K562 (cell line): ENCODE measurements around the gene DENND2A. TPM values are rescaled to one million over a fixed set of nuclear protein-coding genes. Genes with fewer than 3 reads are reported as not detected.

Experiments used
- BRD9 ChIP-seq: fragments of 450-650 bp; IDR thresholded peaks from 2 replicates; pipeline ENCODE4 v1.6.1; 2018; ENCODE audit warnings: low read depth; ENCODE audit not compliant: partially characterized antibody
- CHD1 ChIP-seq: fragments of 200-600 bp; sonication (generic); IDR thresholded peaks from one replicate; pipeline ENCODE4 v1.6.1; 2012; ENCODE audit warnings: mild to moderate bottlenecking, moderate library complexity, low read length, inconsistent platforms
- CREB3 ChIP-seq: fragments of 450-650 bp; conservative IDR thresholded peaks from 2 replicates; pipeline ENCODE4 v1.6.1; 2016; ENCODE audit warnings: missing genetic modification characterization, low read depth, mild to moderate bottlenecking, missing compliant biosample characterization, moderate library complexity
- DIDO1 ChIP-seq: fragments of 450-650 bp; IDR thresholded peaks from 2 replicates; pipeline ENCODE4 v1.6.1; 2016; ENCODE audit warnings: low read depth, missing biosample characterization, missing genetic modification characterization
- EGR1 ChIP-seq: fragments of 450-650 bp; conservative IDR thresholded peaks from 2 replicates; pipeline ENCODE4 v1.6.1; 2017; ENCODE audit warnings: mild to moderate bottlenecking
- ELF1 ChIP-seq: fragments of 200-800 bp; sonication (Bioruptor generic); IDR thresholded peaks from 2 replicates; pipeline ENCODE4 v1.6.1; 2016; ENCODE audit warnings: missing genetic modification characterization, missing compliant biosample characterization
- ESRRB ChIP-seq: fragments of 250-450 bp; sonication (Bioruptor Pico); IDR thresholded peaks from 2 replicates; pipeline ENCODE4 v1.5.0; 2020; ENCODE audit warnings: mild to moderate bottlenecking, moderate library complexity, borderline replicate concordance
- FIP1L1 ChIP-seq: fragments of 200-400 bp; formaldehyde crosslinking; IDR thresholded peaks from 2 replicates; pipeline ENCODE4 v1.6.1; 2018; ENCODE audit warnings: mild to moderate bottlenecking, low read depth, low read length; ENCODE audit not compliant: poor library complexity, severe bottlenecking
- HDAC1 ChIP-seq, 2 experiments: fragments of 450-650 bp; IDR thresholded peaks; 2 replicates each; pipeline ENCODE4 v1.6.1; 2016 to 2017; ENCODE audit warnings: inconsistent platforms in 1 of 2, mild to moderate bottlenecking in 1 of 2, moderate library complexity in 1 of 2
- MCM7 ChIP-seq, 2 experiments: fragments of 450-650 bp; IDR thresholded peaks; 2 replicates each; pipeline ENCODE4 v1.6.1; 2016 to 2018
- NCOA2 ChIP-seq, 2 experiments: fragments of 450-650 bp; IDR thresholded peaks; 2 replicates each; pipeline ENCODE4 v1.6.1; 2018; ENCODE audit warnings: mild to moderate bottlenecking in 2 of 2, moderate library complexity in 1 of 2; ENCODE audit not compliant: partially characterized antibody in 2 of 2
- THRA ChIP-seq: fragments of 450-650 bp; IDR thresholded peaks from 2 replicates; pipeline ENCODE4 v1.6.1; 2017; ENCODE audit warnings: mild to moderate bottlenecking, moderate library complexity
- THRAP3 ChIP-seq: fragments of 450-650 bp; IDR thresholded peaks from 2 replicates; pipeline ENCODE4 v1.6.1; 2016; ENCODE audit warnings: mild to moderate bottlenecking, inconsistent platforms, borderline replicate concordance
- ZNF12 ChIP-seq: sonication (generic); formaldehyde crosslinking; IDR thresholded peaks from 2 replicates; pipeline ENCODE4 v1.4.0; 2020; ENCODE audit warnings: mild to moderate bottlenecking, missing genetic modification reagents
- ZNF224 ChIP-seq: sonication (generic); formaldehyde crosslinking; IDR thresholded peaks from 2 replicates; pipeline ENCODE4 v1.8.0; 2022; ENCODE audit warnings: mild to moderate bottlenecking, missing genetic modification reagents
- ZNF407 ChIP-seq: fragments of 450-650 bp; IDR thresholded peaks from 2 replicates; pipeline ENCODE4 v1.6.1; 2016; ENCODE audit warnings: low read depth
- ZNF764 ChIP-seq: fragments of 250-450 bp; sonication (Bioruptor Pico); IDR thresholded peaks from 2 replicates; pipeline ENCODE4 v1.4.0; 2020; ENCODE audit warnings: low read depth, mild to moderate bottlenecking, moderate library complexity
- ZNF778 ChIP-seq: fragments of 450-650 bp; formaldehyde crosslinking; IDR thresholded peaks from 2 replicates; pipeline ENCODE4 v1.4.0; 2020; ENCODE audit warnings: mild to moderate bottlenecking, moderate library complexity
- polyA plus RNA-seq, 8 experiments: library from polyadenylated mRNA; depleted of rRNA in 4 of 8; stranded (reverse) in 5 of 8; unstranded in 3 of 8; fragments of >200 nt; fragmentation: Nextera tagmentation in 2 of 8; fragmentation: Illumina TruSeq in 1 of 8; extraction: Ambion mirVana in 2 of 8; extraction: Trizol in 1 of 8; gene quantifications; 2 replicates each; pipeline versions ENCODE4 v1.2.1 to v1.2.3, GENCODE V29; 2011 to 2014; ENCODE audit warnings: inconsistent platforms in 1 of 8, missing spikeins in 1 of 8
- total RNA-seq, 7 experiments: library from RNA; depleted of rRNA in 6 of 7; stranded (reverse); fragments of >200 nt in 6 of 7; fragmentation: Illumina TruSeq in 2 of 7; extraction: Trizol in 2 of 7; gene quantifications; 2 replicates each; pipeline versions ENCODE4 v1.2.1 to v1.2.3, GENCODE V29; 2011 to 2021; ENCODE audit warnings: low replicate concordance in 1 of 7

The DENND2A gene
- total and polyA plus RNA-seq, 9 of the 15 experiments (the other 6 are each of a cell fraction or from before 2014, with no cell fraction given) = not detected

- TF ChIP-seq FIP1L1 (no peak), ELF1 (tag) (peak; percentile 55; the same call in 1 of the 2 replicates), ZNF778 (no peak), CHD1 (peak; percentile 99), EGR1 (0 out of 2 replicates have a peak, but pooled peaks have one; percentile 2), ZNF12 (no peak; the same call in 1 of the 2 replicates), NCOA2 (IDR thresholded peaks at IDR 0.05; ENCODE audit: partially characterized antibody in 2 of 2) (no peak), ESRRB (CRISPR knock-in tag) (no peak), THRA (no peak), MCM7 (IDR thresholded peaks at IDR 0.05) (no peak), HDAC1 (IDR thresholded peaks at IDR 0.05) (peak in 1 of 2 experiments; percentile 48; a peak in 1 of 4 replicates), BRD9 (peak; percentile 40), ZNF764 (CRISPR knock-in tag) (no peak), THRAP3 (no peak), ZNF224 (CRISPR knock-in tag) (0 out of 2 replicates have a peak, but pooled peaks have one; percentile 76), CREB3 (tag) (no peak), ZNF407 (no peak), DIDO1 (tag) (no peak)
Measured at GRCh38 chr7:140478246-140479061, 162.2 kb downstream of the DENND2A start (continued).
